Motor neuron (in vitro differentiated cells): ENCODE measurements around the gene CD44. TPM values are rescaled to one million over a fixed set of nuclear protein-coding genes. Genes with fewer than 3 reads are reported as not detected.

ENCODE experiments used
- ATAC-seq, 8 experiments: fragments of 200-7000 bp; cut with Tn5 transposase; replicated peaks in 6 of 8; 2 replicates each; pipeline ENCODE4 v1.8.0; 2021; ENCODE audit warnings: mild to moderate bottlenecking in 8 of 8, moderate library complexity in 8 of 8
- H3K27ac ChIP-seq, 2 donors: fragments of 250-450 bp; sonication (Bioruptor Pico); 2 replicates each; pipeline ENCODE4 v1.9.0; 2021; ENCODE audit warnings: antibody characterized with exemption in 2 of 2, mild to moderate bottlenecking in 2 of 2, moderate library complexity in 1 of 2
- H3K4me1 ChIP-seq, 2 donors: fragments of 250-450 bp; sonication (Bioruptor Pico); replicated peaks in 1 of 2; 2 replicates each; pipeline ENCODE4 v1.6.1; 2021; ENCODE audit warnings: antibody characterized with exemption in 2 of 2, mild to moderate bottlenecking in 2 of 2, moderate library complexity in 1 of 2
- H3K4me3 ChIP-seq, 5 donors: fragments of 250-450 bp; sonication (Bioruptor Pico); 2 replicates each; pipeline ENCODE4 v1.9.0; 2021; ENCODE audit warnings: antibody characterized with exemption in 5 of 5, mild to moderate bottlenecking in 5 of 5, moderate library complexity in 4 of 5
- WGBS, 10 experiments: fragments of 450-650 bp; shearing (Covaris generic); methylation state at CpG; one replicate each; pipeline ENCODE4 v1.0.0; 2022; 5-methylcytosine and 5-hydroxymethylcytosine counted together
- in situ Hi-C, 9 experiments: fragments of 400-800 bp; cut with MboI; loops; one replicate each; pipeline ENCODE4 v1.15.0; 2021; ENCODE audit warnings: low sequenced_read_pairs in 9 of 9, low pct_unique_long_range_greater_than_20kb in 2 of 9; ENCODE audit not compliant: unreplicated experiment in 9 of 9
- total RNA-seq, 8 experiments: library from RNA; unstranded; fragments of 300-600 nt; gene quantifications; 2 replicates each; pipeline versions ENCODE4 v1.2.3 to v1.2.4, GENCODE V29; 2022

The CD44 gene
- total RNA-seq, 8 experiments from 2014 or later, result 0.05 to 107 (median 42.9) TPM

DNA sequence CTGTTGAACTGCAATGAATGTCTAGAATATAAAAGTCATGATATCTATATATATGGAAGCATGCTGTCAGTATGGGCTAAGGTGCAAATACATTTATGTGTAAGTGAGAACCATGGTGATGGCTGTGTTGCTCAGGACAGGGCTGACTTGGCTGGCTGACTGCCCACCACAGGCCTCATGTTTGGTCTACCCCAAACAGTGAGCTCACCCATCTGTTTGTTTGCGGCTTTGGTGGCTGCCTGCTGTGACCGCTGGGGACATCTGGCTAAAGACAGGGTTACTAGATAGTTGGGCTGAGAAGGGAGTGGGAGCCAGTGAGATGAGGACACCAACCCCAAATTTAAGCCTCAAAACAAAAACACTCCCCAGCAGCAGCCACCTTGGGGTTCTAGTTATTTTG, 6.3 kb downstream of the CD44 start:
- Histone ChIP-seq H3K4me1 (no peaks in the 10 kb centered on the region), H3K27ac (no peak overlapping the region), H3K4me3 (no peak overlapping the region)
- ATAC-seq, result peak in 1 of 8 experiments; percentile 53
- in situ Hi-C loops, result no loop called here
- WGBS, 10 experiments, result 56 to 100% methylated on average over 2 of the region's 2 CpGs; no CpG with 5 or more reads in 8 of the 10 experiments

DNA sequence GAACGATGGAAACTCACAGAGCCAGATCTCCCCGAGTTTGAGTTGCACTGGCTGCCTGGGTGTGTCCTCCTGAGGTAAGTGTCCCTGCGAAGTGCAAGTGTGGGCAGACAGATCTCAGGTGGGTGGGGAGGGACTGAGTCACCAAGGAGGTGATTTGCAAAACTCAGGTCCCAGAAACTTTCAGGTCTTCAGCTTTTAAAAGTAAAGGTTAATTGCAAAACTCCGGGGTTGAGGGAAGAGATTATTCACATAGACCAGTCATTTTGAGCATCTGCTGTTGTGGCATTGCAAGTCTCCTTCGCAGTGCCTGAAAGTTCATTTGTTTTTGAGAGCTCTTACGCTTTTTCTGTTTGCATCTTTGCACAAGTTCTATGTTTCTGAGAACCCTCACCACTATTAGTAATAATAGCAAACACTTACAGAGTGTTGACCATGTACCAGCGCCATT, 7.1 kb downstream of the CD44 start:
- ATAC-seq, result no peak
- in situ Hi-C loops, result no loop called here
- 29 to 100% (median 87%) methylated on average over 1 to 5 of the region's 7 CpGs for WGBS, 10 experiments
- H3K4me1 ChIP-seq, result no peaks in the 10 kb centered on the region
- no peak overlapping the region for H3K4me3 ChIP-seq
- H3K27ac ChIP-seq, result no peak overlapping the region

DNA sequence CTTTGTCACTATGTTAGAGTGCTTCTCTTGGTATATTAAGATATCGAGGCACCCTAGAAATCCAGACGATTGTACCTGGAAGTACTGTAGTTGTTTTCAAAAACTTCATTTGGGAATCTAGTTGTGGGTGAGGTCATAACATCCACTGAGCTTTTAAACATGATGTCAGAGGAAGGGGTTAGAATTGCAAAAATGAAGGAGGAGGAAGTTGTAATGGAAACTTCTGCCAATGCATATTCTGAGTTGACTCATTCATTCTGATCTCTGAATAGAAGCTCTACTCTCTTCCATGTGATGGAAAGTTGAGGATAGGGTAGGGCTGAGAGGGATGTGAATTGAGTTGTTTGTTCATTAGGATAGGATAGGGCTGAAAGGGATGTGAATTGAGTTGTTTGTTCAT, 7.7 kb downstream of the CD44 start:
- WGBS, 10 experiments, result 31 to 100% (median 100%) methylated on average over 1 to 2 of the region's 2 CpGs; no CpG with 5 or more reads in 5 of the 10 experiments
- in situ Hi-C loops, result no loop called here
- Histone ChIP-seq H3K4me1 (no peaks in the 10 kb centered on the region), H3K4me3 (no peak overlapping the region), H3K27ac (no peak overlapping the region)
- ATAC-seq, result peak in 3 of 8 experiments; percentile 4 to 37 (median 5)

DNA sequence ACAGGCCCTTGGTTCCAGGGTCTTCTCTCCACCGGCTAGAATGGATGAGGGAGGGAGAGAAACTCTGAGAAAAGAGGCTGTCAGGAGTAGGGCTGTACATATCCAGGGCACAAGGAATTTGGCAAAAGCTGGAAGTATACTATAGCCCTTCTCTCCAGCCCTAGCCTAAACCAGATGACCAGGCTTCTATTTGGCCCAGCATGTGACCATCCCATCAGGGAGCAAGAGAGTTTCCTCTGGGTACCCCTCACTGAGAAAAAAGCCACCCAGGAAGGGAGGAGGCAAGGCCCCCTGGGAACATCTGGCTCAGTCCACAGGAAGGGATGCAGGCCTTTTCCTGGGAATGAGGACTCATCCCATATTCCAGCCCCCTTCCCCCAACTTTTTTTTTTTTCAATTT, 8.3 kb downstream of the CD44 start:
- in situ Hi-C loops, result no loop called here
- WGBS, 10 experiments, result 67 to 100% (median 83%) methylated on average over 1 of the region's 1 CpG; no CpG with 5 or more reads in 5 of the 10 experiments
- Histone ChIP-seq H3K4me3 (no peak overlapping the region), H3K27ac (no peak overlapping the region), H3K4me1 (no peaks in the 10 kb centered on the region)
- peak in 1 of 8 experiments; percentile 0 for ATAC-seq

DNA sequence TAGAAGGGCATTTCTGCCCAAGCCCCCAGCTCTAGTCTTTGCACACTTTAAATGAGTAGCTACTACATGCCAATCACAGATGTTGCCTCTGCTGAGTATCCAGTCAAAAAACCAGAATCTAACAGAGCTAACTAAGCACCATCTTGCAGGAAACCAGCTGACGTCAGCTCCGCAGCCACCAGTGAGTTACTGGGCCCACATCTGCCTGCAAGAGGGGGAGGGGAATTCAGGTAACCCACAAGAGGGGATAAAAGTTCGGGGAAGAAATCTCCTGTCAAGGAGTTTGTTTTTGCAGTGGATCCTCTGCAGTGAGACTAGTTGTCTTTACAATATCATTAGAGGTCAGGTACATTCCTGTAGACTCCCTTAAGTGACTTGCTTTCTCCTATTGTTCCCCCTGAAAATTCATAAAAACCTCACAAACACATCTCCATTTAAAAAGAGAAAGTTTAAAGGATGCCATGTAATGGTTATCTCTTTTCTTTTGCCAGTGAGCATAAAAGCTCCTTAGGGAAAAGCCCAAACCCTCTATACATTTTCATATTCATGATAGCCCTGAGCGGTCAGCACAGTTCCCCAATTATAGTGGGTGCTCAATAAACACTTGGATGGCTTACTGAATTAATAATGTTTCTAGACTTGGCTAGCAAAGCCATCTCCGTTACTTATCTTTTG, 9.3 kb downstream of the CD44 start:
- Histone ChIP-seq H3K4me3 (no peak overlapping the region), H3K4me1 (no peaks in the 10 kb centered on the region), H3K27ac (no peak overlapping the region)
- 73 to 100% (median 95%) methylated on average over 1 to 5 of the region's 5 CpGs; no CpG with 5 or more reads in 1 of the 10 experiments for WGBS, 10 experiments
- no peak for ATAC-seq
- in situ Hi-C loops, result no loop called here

DNA sequence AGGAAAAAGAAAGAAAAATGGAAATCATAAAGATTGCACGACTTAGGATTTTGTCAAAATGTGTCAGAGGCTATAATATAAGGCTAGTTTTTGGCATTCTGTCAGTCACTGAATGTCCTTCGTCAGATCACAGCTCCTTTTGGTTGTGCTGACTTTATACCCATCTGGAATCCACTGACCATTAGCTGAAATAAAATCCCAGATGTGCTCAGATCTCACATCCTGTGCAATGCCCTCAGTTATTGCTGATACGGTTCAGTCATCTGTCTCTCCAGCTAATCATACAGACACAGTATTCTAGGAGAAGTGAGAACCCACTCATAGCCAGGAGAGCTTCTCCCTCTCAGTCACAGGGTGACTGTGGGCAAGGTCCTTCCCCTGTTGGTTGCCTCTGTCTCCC, 11.5 kb downstream of the CD44 start:
- Histone ChIP-seq H3K4me3 (no peak overlapping the region), H3K27ac (no peak overlapping the region), H3K4me1 (no peaks in the 10 kb centered on the region)
- in situ Hi-C loops, result no loop called here
- 46 to 81% (median 60%) methylated on average over 3 of the region's 3 CpGs; no CpG with 5 or more reads in 6 of the 10 experiments for WGBS, 10 experiments
- ATAC-seq, result no peak

DNA sequence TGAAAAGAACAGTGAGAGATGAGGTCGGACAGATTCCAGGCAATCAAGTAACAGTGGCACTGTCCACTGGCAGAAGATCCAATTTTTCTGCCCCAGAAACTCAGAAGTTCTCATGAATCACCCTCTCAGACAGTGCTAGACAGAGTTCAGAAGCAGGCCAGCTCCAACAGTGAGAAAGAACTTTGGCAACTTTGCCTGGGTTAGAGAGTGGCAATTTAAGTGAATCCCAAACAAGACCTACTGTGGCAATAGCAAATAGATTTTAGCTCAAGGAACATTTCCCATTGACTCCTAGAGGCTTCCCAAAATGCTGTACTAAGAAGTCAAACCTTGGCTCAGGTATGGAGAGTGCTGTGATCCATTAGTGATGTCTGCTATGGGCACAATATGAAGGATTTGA, 12.3 kb downstream of the CD44 start:
- Histone ChIP-seq H3K27ac (no peak overlapping the region), H3K4me1 (no peaks in the 10 kb centered on the region), H3K4me3 (no peak overlapping the region)
- in situ Hi-C loops, result no loop called here
- ATAC-seq, result peak in 1 of 8 experiments; percentile 1
- 43 to 100% (median 63%) methylated on average over 1 of the region's 1 CpG; no CpG with 5 or more reads in 7 of the 10 experiments for WGBS, 10 experiments

DNA sequence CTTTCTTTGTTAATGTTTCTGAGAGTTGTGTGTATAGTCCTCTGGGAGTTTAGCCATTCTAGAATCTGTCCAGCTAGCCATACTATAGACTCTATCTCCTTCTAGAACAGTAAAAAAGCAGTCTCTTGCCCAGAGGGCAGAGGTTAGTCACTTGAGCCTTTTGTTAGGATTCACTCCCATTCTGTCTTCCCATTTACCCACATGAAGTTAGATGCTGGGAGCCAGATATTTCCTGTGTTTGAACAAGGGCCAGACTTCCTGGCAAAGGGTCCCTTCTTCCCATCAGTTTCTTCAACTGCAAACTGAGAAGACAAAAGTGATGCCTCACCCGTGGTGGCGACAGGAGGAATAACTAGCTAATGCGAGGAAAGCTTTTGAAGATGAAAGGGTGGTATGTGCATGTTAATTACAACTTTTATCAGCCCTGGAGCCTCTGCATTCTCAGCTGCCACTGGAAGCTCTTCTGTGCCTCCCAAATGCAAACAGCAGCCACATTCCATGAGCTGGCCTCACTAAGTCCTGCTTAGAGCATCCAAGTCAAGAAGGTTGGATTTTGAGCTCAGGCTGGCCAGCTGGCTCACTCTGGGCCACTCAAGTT, 12.8 kb downstream of the CD44 start:
- in situ Hi-C loops, result no loop called here
- peak in 5 of 8 experiments; percentile 16 to 88 (median 42) for ATAC-seq
- Histone ChIP-seq H3K4me1 (no peaks in the 10 kb centered on the region), H3K27ac (no peak overlapping the region), H3K4me3 (no peak overlapping the region)
- WGBS, 10 experiments, result 0 to 50% (median 5%) methylated on average over 1 to 3 of the region's 3 CpGs; no CpG with 5 or more reads in 2 of the 10 experiments

DNA sequence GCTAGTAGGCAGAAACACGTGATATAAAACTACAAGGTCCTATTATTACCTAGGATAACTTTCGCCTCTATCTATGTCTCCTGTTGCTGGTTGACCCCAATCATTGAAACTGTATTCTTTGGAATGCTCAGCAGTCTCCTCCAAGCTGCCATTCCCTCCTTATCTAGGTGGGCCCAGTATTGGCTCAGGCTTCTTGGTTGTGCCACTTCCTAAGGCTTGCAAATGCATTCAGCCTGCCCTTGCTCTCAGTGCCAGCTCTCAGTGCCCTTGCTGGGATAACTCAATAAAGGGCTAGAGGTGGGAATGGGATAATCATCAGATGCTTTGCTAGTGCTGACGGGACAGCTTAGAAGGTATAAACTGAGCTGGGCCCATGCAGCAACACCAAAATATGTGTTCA, 13.6 kb downstream of the CD44 start:
- Histone ChIP-seq H3K4me3 (no peak overlapping the region), H3K4me1 (no peaks in the 10 kb centered on the region), H3K27ac (no peak overlapping the region)
- in situ Hi-C loops, result no loop called here
- WGBS, 10 experiments, result 85 to 100% (median 92%) methylated on average over 1 to 3 of the region's 3 CpGs; no CpG with 5 or more reads in 3 of the 10 experiments
- no peak for ATAC-seq

DNA sequence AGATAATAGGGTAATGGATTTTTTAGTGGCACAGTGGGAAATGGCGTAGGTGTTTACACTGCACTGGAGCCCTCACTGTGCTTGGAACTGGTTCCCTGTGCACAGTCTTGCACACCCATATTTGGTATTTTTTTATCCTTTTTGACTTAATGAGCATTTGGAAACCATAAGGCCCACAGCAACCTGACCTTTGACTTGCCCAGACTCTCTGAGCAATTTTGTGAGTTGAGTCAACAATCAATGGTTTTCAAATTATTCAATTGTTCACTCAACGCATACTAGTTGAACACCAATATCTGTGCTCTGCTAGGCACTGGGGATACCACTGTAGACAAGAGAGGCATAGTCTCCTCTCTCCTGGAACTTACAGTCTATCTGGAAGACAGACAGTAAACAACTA, 14.3 kb downstream of the CD44 start:
- Histone ChIP-seq H3K4me3 (no peak overlapping the region), H3K4me1 (no peaks in the 10 kb centered on the region), H3K27ac (no peak overlapping the region)
- no peak for ATAC-seq
- in situ Hi-C loops, result no loop called here
- WGBS, 10 experiments, result 93 to 100% (median 100%) methylated on average over 1 to 2 of the region's 2 CpGs; no CpG with 5 or more reads in 2 of the 10 experiments

DNA sequence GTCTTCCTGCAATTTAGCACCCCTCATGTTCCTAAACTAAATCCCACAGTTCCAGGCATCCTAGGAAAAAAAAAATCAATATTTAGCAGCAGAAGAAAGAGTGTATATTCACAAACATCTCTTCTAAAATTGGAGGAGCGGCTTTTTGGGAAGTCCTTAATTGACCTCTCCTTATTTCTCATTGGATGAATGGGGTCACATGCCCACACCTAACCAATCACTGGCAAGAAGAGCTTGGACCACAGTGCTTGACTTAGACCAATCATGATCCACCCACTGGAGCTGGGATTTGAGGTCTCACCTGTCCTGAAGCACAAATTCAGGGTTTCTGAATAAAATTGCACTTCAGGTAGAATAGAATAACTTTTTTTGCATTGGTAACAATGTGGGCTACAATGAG, 16.0 kb downstream of the CD44 start:
- in situ Hi-C loops, result no loop called here
- Histone ChIP-seq H3K4me1 (peaks cover 0 to 2% of the 10 kb centered on the region in 2 donors), H3K4me3 (no peak overlapping the region), H3K27ac (no peak overlapping the region)
- ATAC-seq, result no peak
- 80 to 100% (median 100%) methylated on average over 1 of the region's 1 CpG; no CpG with 5 or more reads in 3 of the 10 experiments for WGBS, 10 experiments

DNA sequence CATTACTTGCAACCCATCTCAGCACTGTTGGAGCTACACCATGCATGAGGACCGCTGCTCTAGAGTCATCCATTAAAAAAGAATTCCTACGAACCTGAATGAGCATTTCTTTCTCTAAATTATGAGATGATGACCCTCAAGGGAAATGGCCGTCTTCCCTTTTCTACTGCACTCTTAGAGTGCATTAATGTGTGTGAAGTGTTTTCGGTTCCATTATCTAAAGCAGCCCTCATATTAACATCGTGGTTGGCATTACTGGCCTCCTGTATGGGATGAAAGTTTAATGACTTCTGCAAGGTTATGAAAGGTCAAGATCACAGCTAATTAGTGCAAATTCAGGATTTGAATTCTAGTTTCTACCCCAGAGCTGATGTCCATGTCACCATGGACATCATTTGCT, 16.7 kb downstream of the CD44 start:
- H3K4me3 ChIP-seq, result no peak overlapping the region
- peaks cover 0 to 2% of the 10 kb centered on the region in 2 donors for H3K4me1 ChIP-seq
- no peak for ATAC-seq
- in situ Hi-C loops, result no loop called here
- WGBS, 10 experiments, result 70 to 100% (median 92%) methylated on average over 1 to 5 of the region's 5 CpGs; no CpG with 5 or more reads in 2 of the 10 experiments
- no peak overlapping the region for H3K27ac ChIP-seq

DNA sequence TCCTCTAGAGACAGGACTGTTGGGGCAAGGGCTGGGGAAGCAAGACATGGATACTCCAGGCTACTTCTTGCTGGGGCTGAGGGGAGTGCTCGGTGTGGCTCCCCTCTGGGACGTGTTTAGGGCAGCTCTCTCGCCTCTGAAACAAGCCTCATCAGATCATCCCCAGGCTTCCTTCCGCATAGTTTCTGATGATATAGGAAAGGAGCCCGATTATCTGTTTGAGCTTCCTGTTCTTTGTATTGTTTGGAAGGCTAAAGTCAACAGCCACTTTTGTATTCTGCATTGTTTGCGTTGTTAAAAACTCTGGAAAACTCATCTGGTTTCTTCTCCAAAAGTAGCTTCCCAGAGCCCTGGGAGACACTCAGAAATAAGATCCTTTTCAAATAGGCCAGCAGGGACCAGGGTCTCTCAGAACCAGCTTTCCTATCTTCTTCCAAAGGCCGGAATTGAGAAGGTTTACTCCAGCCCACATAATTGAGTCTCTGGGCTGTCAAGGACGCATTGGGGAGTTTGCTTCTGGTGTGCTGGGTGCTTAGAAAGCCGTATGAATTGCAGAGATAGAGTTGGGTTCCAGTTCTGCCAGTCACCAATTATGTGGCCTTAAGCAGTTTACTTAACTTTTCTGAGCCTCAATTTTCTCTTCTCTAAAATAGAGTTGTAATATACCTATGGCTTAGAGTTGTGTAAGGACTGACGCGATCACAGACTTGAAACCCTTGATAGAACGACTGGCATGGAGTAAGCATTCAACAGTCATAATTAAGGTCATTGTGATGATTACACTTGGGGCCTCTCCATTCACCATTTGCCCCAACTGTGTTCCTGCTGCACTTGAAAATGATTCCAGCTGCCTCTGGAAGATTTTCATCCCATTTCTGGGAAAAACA, 19.1 kb downstream of the CD44 start:
- H3K4me3 ChIP-seq, result no peak overlapping the region
- no peak overlapping the region for H3K27ac ChIP-seq
- peaks cover 0 to 2% of the 10 kb centered on the region in 2 donors for H3K4me1 ChIP-seq
- in situ Hi-C loops, result no loop called here
- peak in 2 of 8 experiments; percentile 20 to 30 for ATAC-seq
- WGBS, 10 experiments, result 26 to 100% (median 76%) methylated on average over 1 to 10 of the region's 12 CpGs
